SW 1271 (cell line): Measurements from ENCODE around the gene LAMA5.

Source experiments
- DNase-seq, 2 experiments: peaks; one replicate each; lab custom pipeline; 2025; lab: John Stamatoyannopoulos, UW

LAMA5 gene

GRCh38 chr20:62405108-62405980, 38.2 kb upstream of the LAMA5 start:
- DNase-seq, result peak in 1 of 2 experiments; percentile 17

GRCh38 chr20:62404761-62405107, 37.6 kb upstream of the LAMA5 start:
- no peak for DNase-seq

- no peak for DNase-seq
Observed at GRCh38 chr20:62404112-62404665, 37.1 kb upstream of the LAMA5 start.

GRCh38 chr20:62403331-62403730, 36.2 kb upstream of the LAMA5 start:
- no peak for DNase-seq

GRCh38 chr20:62402456-62403150, 35.5 kb upstream of the LAMA5 start:
- no peak for DNase-seq

GRCh38 chr20:62401331-62401779, 34.2 kb upstream of the LAMA5 start:
- no peak for DNase-seq

GRCh38 chr20:62400541-62400940, 33.4 kb upstream of the LAMA5 start:
- no peak for DNase-seq

GRCh38 chr20:62400021-62400420, 32.9 kb upstream of the LAMA5 start:
- no peak for DNase-seq

GRCh38 chr20:62398120-62398821, 31.2 kb upstream of the LAMA5 start:
- DNase-seq, result no peak

- no peak for DNase-seq
Observed at GRCh38 chr20:62396367-62397239, 29.5 kb upstream of the LAMA5 start.

GRCh38 chr20:62395311-62396242, 28.5 kb upstream of the LAMA5 start:
- no peak for DNase-seq

GRCh38 chr20:62394248-62395245, 27.4 kb upstream of the LAMA5 start:
- DNase-seq, result no peak

- DNase-seq, result no peak
Observed at GRCh38 chr20:62393830-62394229, 26.7 kb upstream of the LAMA5 start.

GRCh38 chr20:62393335-62393665, 26.2 kb upstream of the LAMA5 start:
- DNase-seq, result no peak

GRCh38 chr20:62392621-62393334, 25.7 kb upstream of the LAMA5 start:
- DNase-seq, result no peak

- no peak for DNase-seq
Observed at GRCh38 chr20:62392077-62392418, 24.9 kb upstream of the LAMA5 start.

GRCh38 chr20:62391165-62392076, 24.3 kb upstream of the LAMA5 start:
- no peak for DNase-seq
